H1 (cell line): Measurements from ENCODE around the gene MRPS34. TPM values are rescaled to one million over a fixed set of nuclear protein-coding genes. Genes with fewer than 3 reads are reported as not detected.

ENCODE experiments used
- ASH2L ChIP-seq: fragments of 200-600, 300-600 bp; sonication (generic); IDR thresholded peaks from one replicate; pipeline ENCODE4 v1.7.1; 2017; ENCODE audit warnings: low read length
- BRCA1 ChIP-seq: IDR thresholded peaks from 2 replicates; pipeline ENCODE4 v1.6.1; 2012; ENCODE audit warnings: low read depth, low read length, improper control_type of control experiment
- CBX5 ChIP-seq: fragments of 300-800, 300-1000 bp; sonication (generic); IDR thresholded peaks from 2 replicates; pipeline ENCODE4 v1.7.1; 2016; ENCODE audit warnings: antibody characterized with exemption, low read length, low read depth
- CTBP2 ChIP-seq: IDR thresholded peaks from 2 replicates; pipeline ENCODE4 v1.7.0; 2011; ENCODE audit warnings: borderline replicate concordance, mild to moderate bottlenecking, moderate library complexity, mixed read lengths, low read length; ENCODE audit not compliant: insufficient read depth, insufficient read length
- EGR1 ChIP-seq: IDR thresholded peaks from 2 replicates; pipeline ENCODE4 v1.6.1; 2011; ENCODE audit warnings: low read depth, low read length, borderline replicate concordance
- EP300 ChIP-seq, 2 experiments: IDR thresholded peaks; 1 replicate in 1 of 2; 2 replicates in 1 of 2; pipeline ENCODE4 v1.6.1; 2011 to 2012; ENCODE audit warnings: low read depth in 2 of 2, low read length in 2 of 2, mild to moderate bottlenecking in 2 of 2, borderline replicate concordance in 1 of 2, inconsistent platforms in 1 of 2, moderate library complexity in 1 of 2
- FOSL1 ChIP-seq: IDR thresholded peaks from 2 replicates; pipeline ENCODE4 v1.6.1; 2011; ENCODE audit warnings: mild to moderate bottlenecking, low read depth, low read length, moderate library complexity; ENCODE audit not compliant: insufficient read depth
- GABPA ChIP-seq: IDR thresholded peaks from 2 replicates; pipeline ENCODE4 v1.6.1; 2011; ENCODE audit warnings: mild to moderate bottlenecking, low read length, moderate library complexity, borderline replicate concordance; ENCODE audit not compliant: insufficient read depth
- KDM1A ChIP-seq: fragments of 200-600, 300-600 bp; sonication (generic); IDR thresholded peaks from 2 replicates; pipeline ENCODE4 v1.7.1; 2016; ENCODE audit warnings: mild to moderate bottlenecking, low read length, borderline replicate concordance
- KDM4A ChIP-seq: IDR thresholded peaks from one replicate; pipeline ENCODE4 v1.7.1; 2012; ENCODE audit warnings: low read depth, mild to moderate bottlenecking, moderate library complexity, low read length, inconsistent platforms; ENCODE audit not compliant: severe bottlenecking
- KDM5A ChIP-seq: fragments of 200-600 bp; IDR thresholded peaks from 2 replicates; pipeline ENCODE4 v1.7.1; 2012; ENCODE audit warnings: mild to moderate bottlenecking, low read length, inconsistent platforms, mixed read lengths
- MAFK ChIP-seq: IDR thresholded peaks from 2 replicates; pipeline ENCODE4 v1.6.1; 2012; ENCODE audit warnings: low read depth, mild to moderate bottlenecking, improper control_type of control experiment, low read length
- NRF1 ChIP-seq: IDR thresholded peaks from 2 replicates; pipeline ENCODE4 v1.6.1; 2011; ENCODE audit warnings: mild to moderate bottlenecking, low read depth, low read length, improper control_type of control experiment
- SIRT6 ChIP-seq: IDR thresholded peaks from one replicate; pipeline ENCODE4 v1.7.1; 2012; ENCODE audit warnings: low read length, inconsistent platforms
- SP1 ChIP-seq: IDR thresholded peaks from 2 replicates; pipeline ENCODE4 v1.6.1; 2011; ENCODE audit warnings: low read depth, low read length
- SP2 ChIP-seq: IDR thresholded peaks from 2 replicates; pipeline ENCODE4 v1.6.1; 2012; ENCODE audit warnings: mild to moderate bottlenecking, low read length, inconsistent platforms
- TBP ChIP-seq: IDR thresholded peaks from 2 replicates; pipeline ENCODE4 v1.6.1; 2011; ENCODE audit warnings: low read depth, low read length, improper control_type of control experiment
- ZNF274 ChIP-seq: IDR thresholded peaks from 2 replicates; pipeline ENCODE4 v1.7.0; 2012; ENCODE audit warnings: low read length, borderline replicate concordance; ENCODE audit errors: extremely low read depth
- polyA plus RNA-seq, 7 experiments: library from polyadenylated mRNA; depleted of rRNA in 3 of 7; stranded (reverse) in 5 of 7; unstranded in 2 of 7; fragments of >200 nt in 5 of 7; fragments of 200-250 nt in 2 of 7; gene quantifications; 1 replicate in 5 of 7; 2 replicates in 1 of 7; 4 replicates in 1 of 7; pipeline versions ENCODE4 v1.2.1 to v1.2.3, GENCODE V29; 2011 to 2013; ENCODE audit warnings: missing spikeins in 2 of 7, mixed read lengths in 2 of 7
- total RNA-seq: library from RNA; stranded (reverse); fragmentation: NEBNext Ultra II Directional; extraction: Animal tissue kit (Norgen Biotek cat#: 25700); gene quantifications from 2 replicates; pipeline ENCODE4 v1.2.1, GENCODE V29; 2021

The MRPS34 gene
- total and polyA plus RNA-seq, 2 of the 8 experiments (the other 6 are each of a cell fraction or from before 2014, with no cell fraction given) = 168 to 252 TPM

- TF ChIP-seq MAFK (no peak), ASH2L (no peak), EGR1 (no peak), SP1 (peak; percentile 97; the same call in 1 of the 2 replicates), CTBP2 (peak; percentile 56), EP300 (IDR thresholded peaks at IDR 0.05; ENCODE audit: borderline replicate concordance in 1 of 2, low read depth in 2 of 2, low read length in 2 of 2) (peak in 1 of 2 experiments; percentile 3; a peak in 1 of 3 replicates), GABPA (peak; percentile 92), SIRT6 (no peak), KDM4A (peak; percentile 62), TBP (no peak), KDM1A (no peak), CBX5 (no peak), BRCA1 (no peak), SP2 (peak; percentile 83), NRF1 (no peak), FOSL1 (no peak), KDM5A (no peak; the same call in 1 of the 2 replicates), ZNF274 (no peak)
Observed at GRCh38 chr16:1782408-1783264, 9.7 kb upstream of the MRPS34 start, which contains the start of the genes NUBP2 and SPSB3 (continued).
